GM18505 (cell line): ENCODE measurements around the gene KCMF1.

Experiments used
- ATAC-seq: cut with Tn5 transposase; IDR thresholded peaks from one replicate; pipeline ENCODE4 v1.9.1; 2021; ENCODE audit not compliant: unreplicated experiment
- POLR2A ChIP-seq: IDR thresholded peaks from 4 replicates; pipeline ENCODE4 v1.6.1; 2011; ENCODE audit warnings: borderline replicate concordance; ENCODE audit not compliant: insufficient read depth, insufficient read length; ENCODE audit errors: extremely low read depth

The KCMF1 gene

DNA sequence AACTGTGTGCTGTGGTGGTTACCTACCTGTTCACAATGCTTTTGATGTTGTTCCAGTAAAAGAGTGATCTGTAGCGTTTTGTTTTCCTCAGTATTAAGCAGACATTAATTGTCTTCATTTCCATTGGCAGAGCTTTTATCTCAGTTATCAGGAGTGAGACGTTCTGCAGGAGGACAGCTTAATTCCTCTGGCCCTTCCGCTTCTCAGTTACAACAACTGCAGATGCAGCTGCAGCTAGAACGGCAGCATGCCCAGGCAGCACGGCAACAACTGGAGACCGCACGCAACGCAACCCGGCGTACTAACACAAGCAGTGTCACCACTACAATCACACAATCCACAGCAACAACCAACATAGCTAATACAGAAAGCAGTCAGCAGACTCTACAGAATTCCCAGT lies 78.3 kb downstream of the KCMF1 start:
- no peak for ATAC-seq
- TF ChIP-seq POLR2A = no peak

DNA sequence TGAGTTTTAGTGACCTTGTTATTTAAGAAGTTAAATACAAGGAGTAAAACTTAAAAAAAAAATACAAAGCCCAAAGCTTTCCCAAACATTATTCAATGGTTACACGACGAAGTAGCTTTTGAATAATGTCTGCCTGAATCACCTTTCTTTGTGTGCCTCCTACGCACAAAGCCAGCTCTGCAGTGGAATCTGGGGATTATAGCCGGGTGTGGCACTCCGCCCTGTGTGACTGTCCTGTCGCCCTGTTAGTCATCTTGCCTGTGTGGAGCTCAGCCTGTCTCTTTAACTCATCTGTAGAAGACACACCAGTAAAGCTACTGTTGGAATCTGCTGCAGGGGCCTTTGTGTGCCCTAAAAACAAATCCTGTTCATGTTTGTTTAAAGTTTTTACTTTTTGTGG lies 82.8 kb downstream of the KCMF1 start:
- no peak for TF ChIP-seq POLR2A
- no peak for ATAC-seq

DNA sequence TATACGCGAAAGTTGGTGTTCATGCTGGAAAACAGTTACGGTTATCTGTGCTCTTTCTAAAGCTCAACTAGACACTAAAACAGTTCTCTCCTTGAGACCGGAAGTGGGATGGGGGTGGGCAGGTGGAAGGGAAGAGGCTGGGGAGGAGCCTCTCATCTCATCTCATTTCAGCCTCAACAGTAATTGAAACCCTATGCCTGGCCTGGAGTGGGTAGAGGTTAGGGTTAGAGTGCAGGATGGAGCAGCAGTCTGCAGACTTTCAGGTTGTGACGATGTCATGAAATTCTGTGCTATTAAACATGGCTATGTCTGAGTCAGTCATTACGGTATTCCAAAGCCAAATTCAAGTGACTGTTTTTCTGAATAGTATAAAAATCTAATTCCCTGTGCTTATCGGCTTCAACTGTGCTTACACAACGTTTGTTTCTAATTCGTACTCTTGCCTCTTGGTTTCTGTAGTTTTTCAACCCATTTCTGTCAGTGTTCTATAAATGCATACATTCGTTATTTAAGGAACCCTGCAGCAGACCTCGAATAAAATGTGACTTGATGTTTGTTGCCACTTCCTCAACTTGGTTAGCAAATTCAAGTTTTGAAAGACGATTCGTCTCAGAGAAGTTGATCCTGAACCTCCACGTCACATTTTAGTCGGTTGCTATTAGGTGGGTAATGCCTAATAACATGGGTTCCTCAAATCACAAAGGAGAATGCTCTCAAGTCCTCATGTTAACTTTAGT lies 86.4 kb downstream of the KCMF1 start:
- no peak for TF ChIP-seq POLR2A
- no peak for ATAC-seq

DNA sequence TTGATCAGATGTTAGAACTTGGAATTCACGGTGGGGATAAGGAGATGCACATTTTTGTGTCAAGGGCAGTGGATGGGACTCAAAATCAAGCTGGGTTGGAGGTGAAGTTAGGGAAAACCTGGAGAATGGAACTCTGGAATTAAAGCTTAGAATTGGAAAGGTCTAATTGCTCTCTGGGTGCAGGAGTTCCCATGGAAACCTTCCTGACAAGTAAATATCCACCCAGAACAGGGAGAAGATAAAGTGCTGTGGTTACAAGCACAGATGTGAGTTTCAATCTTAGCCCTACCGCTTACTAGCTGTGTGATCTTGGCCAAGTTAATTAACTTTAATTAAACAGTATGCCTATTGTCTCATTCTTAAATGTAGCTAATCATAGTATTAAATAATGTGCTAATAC lies 90.9 kb downstream of the KCMF1 start:
- no peak for ATAC-seq
- no peak for TF ChIP-seq POLR2A

DNA sequence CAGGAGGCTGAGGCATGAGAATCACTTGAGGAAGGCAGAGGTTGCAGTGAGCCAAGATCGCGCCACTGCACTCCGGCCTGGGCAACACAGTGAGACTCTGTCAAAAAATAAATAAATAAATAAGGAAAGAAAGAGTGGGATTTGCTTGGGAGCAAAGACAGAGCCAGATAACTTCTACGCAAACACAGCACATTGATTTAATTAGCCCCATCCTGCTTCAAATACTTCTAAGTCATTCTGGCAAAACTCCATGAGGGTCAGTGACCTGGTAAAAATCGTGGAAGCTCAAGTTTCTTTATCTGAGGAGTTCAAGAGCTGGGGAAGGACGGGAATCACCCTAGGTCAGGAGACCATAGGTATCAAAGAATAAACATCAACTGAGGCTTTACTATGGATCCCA lies 91.6 kb downstream of the KCMF1 start:
- no peak for ATAC-seq
- TF ChIP-seq POLR2A = no peak

DNA sequence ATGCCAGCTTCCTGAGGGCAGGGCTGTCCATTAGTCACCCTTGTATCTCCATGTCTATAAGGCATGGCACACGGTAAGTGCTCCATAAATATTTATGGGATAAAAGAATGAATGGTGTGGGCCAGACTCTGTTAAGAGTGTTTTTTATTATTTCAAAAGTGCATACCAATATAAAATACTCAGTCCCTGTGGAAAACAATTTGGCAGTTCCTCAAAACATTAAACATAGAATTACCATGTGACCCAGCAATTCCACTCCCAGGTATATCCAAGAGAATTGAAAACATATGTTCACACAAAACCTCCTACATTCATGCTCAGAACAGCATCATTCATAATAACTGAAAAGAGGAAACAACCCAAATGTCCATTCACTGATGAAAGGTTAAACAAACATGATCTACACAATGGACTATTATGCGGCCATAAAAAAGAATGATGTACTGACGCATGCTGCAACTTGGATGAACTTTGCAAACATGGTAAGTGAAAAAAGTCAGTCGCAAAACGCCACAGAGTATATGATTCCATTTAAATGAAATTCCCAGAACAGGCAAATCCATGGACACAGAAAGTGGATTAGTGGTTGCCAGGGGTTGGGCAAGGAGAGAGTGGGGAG lies 93.1 kb downstream of the KCMF1 start:
- ATAC-seq = no peak
- no peak for TF ChIP-seq POLR2A

DNA sequence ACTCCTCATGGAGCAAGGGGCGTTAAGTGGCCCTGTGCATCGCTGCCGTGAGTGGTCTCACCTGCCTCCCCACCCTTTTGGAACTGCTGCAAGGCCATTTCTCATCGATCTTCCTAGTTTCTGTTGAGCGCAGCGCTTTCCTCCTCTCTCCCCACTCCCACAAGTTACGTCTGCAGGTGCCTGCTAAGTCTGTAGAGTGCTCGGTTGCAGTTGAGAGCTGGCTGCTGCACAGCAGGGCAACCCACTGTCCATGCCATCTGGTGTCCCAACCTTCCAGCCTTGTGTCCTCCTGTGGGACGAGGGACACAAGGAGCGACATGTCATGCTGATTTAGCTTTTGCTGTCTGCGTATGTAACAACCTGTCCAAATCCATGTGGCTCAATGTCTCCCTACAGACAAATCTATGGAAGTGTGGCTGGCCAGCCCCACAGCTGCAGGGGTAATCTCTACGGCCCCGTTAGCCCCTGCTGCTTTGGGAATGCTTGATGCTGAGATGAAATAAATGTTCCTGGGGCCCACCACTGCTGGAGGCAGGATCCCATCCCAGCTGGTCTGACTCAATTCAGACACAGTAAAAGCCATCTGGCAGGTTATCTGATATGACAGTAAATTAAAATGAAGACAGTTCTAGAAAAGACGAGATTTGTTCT lies 94.1 kb downstream of the KCMF1 start:
- ATAC-seq = no peak
- TF ChIP-seq POLR2A = no peak

DNA sequence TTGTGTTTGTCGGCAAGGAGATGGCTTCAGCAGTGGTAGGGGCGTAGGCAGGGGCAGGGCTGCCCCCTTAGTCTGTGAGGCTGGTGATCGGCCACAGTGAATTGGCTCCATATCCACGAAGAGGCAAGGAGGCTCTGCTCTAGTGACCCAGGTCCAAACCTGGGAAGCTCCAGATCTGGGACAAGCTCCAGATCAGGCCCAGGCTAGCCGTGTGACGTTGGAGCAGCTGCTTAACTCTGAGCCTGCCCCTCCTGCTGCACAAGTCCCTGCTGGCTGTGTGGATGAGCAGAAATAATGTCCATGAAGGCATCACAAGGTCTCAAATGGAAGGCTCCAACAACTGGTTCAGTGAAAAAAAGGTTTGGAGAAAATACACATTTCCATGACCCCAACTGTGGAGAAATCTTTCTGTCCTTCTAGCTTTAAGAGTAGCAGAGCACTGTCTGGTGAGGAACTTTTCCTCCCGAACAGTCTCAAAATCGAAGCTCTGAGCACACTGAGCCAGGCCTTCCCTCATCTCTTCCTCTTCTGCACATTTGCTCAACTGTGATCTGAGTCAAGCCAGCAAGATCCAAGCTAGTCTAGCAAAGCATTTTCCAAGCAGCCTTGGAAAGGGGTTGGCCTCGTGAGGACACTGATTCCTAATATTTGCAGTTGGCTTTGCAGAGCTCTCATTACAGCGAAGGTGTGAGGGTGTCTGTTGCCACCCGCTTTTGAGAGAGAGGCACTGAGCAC lies 95.2 kb downstream of the KCMF1 start:
- no peak for ATAC-seq

DNA sequence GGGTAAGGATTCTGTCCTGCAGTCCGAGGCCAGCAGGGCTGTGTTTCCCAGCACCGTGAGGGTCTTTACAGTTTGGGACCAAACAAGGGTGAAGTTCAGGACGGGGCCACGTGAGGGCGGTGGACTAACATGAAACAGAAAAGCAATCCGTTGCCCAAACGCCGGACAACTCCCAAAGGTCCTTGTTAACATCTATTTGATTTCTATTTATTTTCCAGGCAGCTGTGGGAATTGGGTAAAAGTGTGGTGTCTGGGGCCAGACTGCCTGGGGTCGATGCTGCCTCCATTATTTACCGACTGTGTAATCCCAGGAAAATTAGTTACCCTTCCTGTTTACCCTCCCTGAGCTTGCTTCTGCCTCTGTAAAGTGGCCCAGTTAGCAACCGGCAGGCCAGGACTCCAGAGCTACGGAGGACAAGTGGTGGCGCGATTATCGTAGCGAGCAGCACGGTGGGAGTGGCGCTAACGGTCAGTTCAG lies 96.0 kb downstream of the KCMF1 start:
- ATAC-seq = no peak
- no peak for TF ChIP-seq POLR2A

More for the DNA sequence above, 95.2 kb downstream of the KCMF1 start:
- TF ChIP-seq POLR2A = no peak

DNA sequence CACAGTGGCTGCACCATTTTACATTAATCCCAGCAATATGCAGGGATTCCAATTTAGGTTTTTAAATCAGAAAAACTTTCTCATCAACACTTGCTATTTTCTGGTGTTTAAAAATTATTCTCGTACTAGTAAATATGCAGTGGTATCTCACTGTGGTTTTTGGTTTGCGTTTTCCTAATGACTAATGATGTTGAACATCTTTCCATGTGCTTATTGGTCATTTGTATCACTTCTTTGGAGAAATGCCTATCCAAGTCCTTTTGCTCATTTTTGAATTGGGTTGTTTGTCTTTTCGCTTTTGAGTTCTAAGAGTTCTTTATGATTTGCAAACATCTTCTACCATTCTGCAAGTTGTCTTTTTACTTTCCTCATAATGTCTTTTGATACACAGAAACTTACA lies 100.1 kb downstream of the KCMF1 start:
- no peak for ATAC-seq
- no peak for TF ChIP-seq POLR2A

DNA sequence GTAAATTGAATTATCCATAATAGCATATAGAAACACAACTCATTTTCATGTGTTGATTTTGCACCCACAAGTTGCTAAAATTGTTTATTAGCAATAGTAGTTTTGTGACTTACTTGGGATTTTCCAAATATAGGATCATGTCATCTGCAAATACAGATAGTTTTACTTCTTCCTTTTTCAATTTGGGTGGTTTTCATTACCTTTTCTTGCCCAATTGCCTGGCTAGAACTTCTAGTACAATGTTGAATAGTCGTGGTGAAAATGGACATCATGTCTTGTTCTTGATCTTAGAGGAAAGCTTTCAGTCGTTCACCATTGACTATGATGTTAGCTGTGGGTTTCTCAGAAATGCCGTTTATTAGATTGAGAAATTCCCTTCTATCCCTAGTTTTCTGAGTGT lies 102.1 kb downstream of the KCMF1 start:
- no peak for ATAC-seq
- no peak for TF ChIP-seq POLR2A

DNA sequence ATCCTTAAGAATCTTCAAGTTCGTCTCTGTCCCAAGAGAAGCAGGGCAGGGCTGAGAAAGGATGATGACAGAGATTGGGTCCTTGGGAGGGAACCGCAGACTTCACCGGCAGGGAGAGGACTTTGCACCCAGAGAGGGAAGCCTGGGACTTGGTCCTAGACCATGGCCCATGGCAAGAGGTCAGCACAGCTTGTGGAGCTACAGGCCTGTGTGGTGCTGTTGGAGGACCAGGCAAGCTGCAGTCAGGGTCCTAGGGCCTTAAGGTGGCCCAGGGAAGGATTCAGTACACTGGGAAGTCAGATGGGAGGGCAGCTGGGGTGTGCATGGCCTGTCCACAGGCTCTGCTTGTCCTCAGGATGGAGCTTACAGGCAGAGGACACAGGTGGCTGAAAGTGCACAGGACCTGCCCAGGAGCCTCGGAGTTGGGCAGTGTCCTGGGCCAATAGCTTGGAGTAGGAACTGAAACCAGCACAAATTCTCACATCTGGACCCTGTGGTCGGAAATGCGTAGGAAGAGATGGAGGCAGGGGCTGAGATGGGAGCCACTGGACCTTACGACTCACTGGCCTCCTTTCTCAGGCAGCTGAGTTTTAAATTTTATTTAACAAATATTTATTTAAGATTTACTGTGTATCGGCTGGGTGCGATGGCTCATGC lies 105.8 kb downstream of the KCMF1 start:
- TF ChIP-seq POLR2A = no peak
- no peak for ATAC-seq
